ENCODE measurements around the gene EPG5.

- no peak for TF ChIP-seq EP300 (IDR thresholded peaks at IDR 0.05; ENCODE audit: low read depth)
- no peak for TF ChIP-seq POLR2A (IDR thresholded peaks at IDR 0.05)
- no peak for TF ChIP-seq CTCF (IDR thresholded peaks at IDR 0.05)
- no peak for TF ChIP-seq POLR2AphosphoS5 (IDR thresholded peaks at IDR 0.05)
These were observed 125.9 kb downstream of the EPG5 start for GRCh38 chr18:45841060-45841764.
